HG03039 (cell line): ENCODE results near the gene ATF5.
"Not testable (repeated sequence)": the region's sequence is repeated elsewhere in the genome, so short reads cannot be mapped to it uniquely, and the experiment has no call there.

ENCODE experiments used
- ATAC-seq: cut with Tn5 transposase; IDR thresholded peaks from one replicate; pipeline ENCODE4 v1.9.1; 2021; ENCODE audit warnings: mild to moderate bottlenecking, moderate library complexity; ENCODE audit not compliant: unreplicated experiment

ATF5 gene

DNA sequence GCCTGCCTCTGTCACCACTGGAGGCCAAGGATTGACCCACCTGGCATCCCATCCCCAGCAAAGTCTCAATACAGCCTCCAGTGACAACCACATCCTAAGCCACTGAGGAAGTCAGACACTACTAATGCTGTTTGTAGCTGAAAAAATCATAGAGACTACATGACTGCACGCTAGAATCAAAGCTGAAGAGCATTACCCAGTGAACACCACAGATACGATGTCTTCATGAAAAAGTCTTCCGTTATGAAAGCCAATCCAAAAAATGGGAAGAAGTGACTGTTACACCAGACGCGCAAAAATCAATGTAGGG, 11.4 kb downstream of the ATF5 start:
- no peak for ATAC-seq

DNA sequence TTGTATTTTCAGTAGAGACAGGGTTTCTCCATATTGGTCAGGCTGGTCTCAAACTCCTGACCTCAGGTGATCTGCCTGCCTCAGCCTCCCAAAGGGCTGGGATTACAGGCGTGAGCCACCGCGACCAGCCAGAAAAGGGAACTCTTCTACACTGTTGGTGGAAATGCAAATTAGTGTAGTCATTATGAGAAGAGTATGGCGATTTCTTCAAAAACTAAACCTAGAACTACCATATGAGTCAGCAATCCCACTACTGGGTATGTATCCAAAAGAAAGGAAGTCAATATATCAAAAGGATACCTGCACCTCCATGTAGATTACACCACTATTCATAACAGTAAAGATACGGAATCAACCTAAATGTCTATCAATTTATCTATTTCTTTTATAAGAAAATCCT, 15.6 kb downstream of the ATF5 start:
- ATAC-seq, result not testable (repeated sequence)

GRCh38 chr19:49946415-49946814, 17.4 kb downstream of the ATF5 start:
- no peak for ATAC-seq

GRCh38 chr19:49949742-49950589, 21.0 kb downstream of the ATF5 start:
- no peak for ATAC-seq

DNA sequence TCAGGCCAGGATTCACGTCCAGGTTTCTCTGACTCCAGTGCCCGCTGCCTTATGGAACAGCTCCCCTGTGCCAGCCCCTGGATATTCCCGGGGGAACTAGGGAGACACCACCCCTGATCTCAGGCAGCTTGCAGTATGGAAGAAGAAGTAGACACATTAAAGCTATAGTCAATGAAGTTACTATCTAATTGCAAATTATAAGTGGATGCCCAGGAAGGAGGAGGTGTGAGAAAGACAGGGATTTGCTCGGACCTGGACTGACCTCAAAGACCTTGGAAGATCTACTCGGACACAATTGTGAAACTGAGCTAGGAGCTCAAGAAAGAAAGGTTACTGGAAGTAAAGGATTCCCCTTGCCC, 21.6 kb downstream of the ATF5 start:
- ATAC-seq, result no peak

DNA sequence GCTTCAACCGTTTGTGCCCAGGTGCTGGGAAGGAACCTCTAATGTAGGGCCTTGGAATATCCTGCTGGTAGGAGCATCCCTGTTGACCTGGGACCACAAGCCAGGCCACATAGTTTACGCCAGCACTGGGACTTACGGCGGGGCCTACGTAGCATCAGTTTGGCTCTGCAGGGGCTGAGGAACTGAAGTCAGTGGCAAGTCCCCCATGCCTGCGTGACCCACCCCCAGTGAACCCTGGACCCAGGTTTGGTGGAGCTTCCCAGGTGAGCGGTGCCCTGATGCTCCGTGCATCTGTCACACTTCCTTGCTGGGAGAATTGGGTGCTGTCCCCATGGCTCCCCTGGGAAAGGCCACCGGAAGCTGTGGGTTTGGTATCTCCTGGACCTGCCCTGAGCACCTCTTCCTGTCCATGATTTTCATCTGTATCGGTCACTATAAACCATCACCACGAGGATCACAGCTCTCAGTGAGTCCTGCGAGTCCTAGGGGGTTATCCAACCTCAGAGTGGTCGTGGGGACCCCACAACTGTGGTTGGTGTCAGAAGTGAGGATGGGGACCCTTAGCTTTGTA, 22.0 kb downstream of the ATF5 start:
- ATAC-seq, result no peak

DNA sequence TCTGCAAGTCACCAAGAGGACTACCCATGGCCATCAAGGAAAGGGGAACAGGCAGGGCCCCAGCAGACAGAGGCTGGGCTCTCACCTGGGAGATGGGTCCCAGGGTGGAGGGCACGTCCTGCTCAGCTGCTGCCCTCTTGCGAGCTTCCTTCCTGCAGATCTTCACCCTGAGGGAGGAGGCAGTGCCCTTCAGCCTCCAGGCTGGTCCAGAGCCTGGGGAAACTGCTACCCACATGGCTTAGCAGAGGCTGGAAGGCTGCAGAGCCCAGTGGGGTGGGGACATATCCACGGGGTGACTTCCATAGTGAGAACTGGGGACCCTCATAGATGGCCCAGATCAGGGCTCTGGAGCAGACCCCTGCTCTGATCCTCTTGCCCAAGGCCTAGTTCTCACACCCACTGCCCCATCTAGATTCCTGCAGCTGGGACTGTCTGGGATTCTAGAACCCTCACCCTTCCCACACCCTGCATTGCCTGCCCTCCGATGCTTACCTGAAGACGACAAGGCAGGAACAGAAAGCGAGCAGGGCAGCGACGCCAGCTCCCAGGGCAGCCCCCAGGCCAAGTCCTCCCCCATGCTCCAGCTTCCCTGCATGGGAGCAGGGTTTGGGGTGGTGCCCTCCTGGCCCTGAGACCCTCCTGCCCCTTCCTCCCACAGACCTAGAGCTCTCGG, 22.9 kb downstream of the ATF5 start:
- no peak for ATAC-seq

GRCh38 chr19:49952479-49952836, 23.5 kb downstream of the ATF5 start:
- ATAC-seq, result no peak

GRCh38 chr19:49952906-49953305, 23.9 kb downstream of the ATF5 start:
- no peak for ATAC-seq

GRCh38 chr19:49953416-49953815, 24.4 kb downstream of the ATF5 start:
- ATAC-seq, result no peak

GRCh38 chr19:49954092-49954829, 25.3 kb downstream of the ATF5 start:
- no peak for ATAC-seq

GRCh38 chr19:49954933-49955332, 25.9 kb downstream of the ATF5 start:
- no peak for ATAC-seq

- ATAC-seq, result no peak
These were observed 27.1 kb downstream of the ATF5 start for GRCh38 chr19:49956115-49956495.

DNA sequence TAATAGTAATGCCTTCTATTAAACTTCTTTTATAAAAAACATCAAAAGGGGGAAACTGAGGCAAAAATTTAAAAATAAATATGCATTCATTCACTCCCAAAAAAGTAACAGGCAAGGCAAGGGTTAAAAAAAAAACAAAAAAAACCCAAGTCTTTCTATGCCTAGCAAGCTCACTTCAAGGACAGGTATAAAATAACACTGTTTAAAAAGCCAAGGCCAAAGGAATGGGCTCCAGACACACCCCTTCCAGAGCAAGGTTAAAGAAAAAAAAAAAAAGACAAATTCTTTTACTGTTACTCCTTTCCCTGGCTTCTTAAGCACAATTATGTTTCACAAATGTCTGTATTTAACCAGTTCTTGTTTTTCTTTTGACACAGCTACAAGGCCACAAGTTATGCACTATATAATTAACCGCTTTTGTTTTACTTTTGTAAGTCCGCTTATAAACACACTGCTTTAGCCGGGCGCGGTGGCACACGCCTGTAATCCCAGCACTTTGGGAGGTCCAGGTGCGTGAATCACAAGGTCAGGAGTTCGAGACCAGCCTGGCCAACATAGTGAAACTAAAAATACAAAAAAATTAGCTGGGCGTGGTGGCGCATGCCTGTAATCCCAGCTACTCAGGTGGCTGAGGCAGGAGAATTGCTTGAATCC, 28.4 kb downstream of the ATF5 start:
- ATAC-seq, result no peak

DNA sequence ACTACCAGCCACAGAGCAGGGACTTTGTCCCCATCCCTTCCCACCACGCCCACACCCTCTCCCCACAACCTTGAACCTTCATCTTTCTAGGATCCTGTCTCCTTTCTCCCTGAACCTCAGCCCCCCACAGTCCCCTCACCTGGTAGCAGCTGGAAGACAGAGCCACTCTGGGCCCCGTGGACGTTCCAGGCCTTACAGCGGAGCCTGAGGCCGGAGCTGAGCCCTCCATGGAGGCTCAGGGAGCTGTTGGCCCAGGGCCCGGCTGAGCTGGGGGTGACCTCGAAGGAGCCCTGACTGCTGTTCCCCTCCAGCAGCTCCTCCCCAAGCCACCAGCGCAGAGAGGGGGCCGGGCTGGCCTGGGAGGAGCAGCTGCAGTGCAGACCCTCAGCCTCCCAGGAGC, 29.1 kb downstream of the ATF5 start:
- ATAC-seq, result not testable (repeated sequence)

GRCh38 chr19:49958596-49958995, 29.6 kb downstream of the ATF5 start:
- ATAC-seq, result not testable (repeated sequence)

- ATAC-seq, result not testable (repeated sequence)
These were observed 30.9 kb downstream of the ATF5 start for GRCh38 chr19:49959892-49960291.

DNA sequence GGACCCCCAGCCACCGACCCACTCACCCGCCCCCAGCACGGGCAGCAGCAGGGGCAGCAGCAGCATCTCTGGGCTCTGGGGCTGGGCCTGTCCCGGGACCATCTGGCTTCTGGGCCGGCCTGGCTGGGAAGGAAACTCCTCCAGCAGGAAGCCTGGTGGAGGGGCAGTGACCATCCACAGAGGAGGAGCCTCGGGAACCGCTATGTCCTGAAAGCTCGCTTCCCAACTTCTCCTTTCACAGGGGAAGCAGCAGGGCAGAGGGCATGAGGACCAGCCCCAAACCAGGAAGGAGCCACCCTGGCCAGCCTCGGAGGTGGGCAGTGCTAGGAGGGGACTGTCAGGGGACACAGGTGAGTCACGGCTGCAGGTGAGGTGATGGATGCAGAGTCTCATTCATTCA, 32.0 kb downstream of the ATF5 start, which contains the start of gene SIGLEC11:
Gene SIGLEC11, minus strand, starts transcription at position 193 of the 400 bp plus-strand sequence. Its CDS starts 91 bp downstream, at position 102.
- ATAC-seq, result not testable (repeated sequence)

DNA sequence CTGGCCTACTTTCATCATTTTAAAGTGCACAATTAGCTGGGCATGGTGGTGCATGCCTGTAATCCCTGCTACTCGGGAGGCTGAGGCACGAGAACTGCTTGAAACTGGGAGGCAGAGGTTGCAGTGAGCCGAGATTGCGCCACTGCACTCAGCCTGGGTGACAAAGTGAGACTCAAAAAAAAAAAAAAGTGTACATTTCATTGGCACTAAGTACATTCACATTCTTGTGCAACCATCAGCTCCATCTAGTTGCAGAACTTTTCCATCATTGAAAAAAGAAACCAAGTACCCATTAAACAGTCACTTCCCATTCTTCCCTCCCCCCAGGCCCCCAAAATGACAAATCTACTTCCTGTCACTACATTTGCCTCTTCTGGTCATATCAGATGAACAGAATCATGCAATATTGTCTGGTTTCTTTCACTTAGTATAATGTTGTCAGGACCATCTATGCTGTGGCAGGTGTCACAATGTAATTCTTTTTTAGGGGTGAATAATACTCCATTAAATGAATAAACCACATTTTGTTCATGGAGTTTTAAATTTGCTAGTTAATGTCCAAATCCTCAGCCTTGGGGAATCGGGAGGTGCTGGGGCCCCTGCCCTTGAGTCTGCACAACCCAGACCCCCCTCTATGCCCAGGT, 39.4 kb downstream of the ATF5 start:
- ATAC-seq, result no peak

DNA sequence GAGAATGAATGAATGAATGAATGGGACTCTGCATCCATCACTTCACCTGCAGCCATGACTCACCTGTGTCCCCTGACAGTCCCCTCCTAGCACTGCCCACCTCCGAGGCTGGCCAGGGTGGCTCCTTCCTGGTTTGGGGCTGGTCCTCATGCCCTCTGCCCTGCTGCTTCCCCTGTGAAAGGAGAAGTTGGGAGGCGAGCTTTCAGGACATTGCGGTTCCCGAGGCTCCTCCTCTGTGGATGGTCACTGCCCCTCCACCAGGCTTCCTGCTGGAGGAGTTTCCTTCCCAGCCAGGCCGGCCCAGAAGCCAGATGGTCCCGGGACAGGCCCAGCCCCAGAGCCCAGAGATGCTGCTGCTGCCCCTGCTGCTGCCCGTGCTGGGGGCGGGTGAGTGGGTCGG, 40.4 kb downstream of the ATF5 start:
- not testable (repeated sequence) for ATAC-seq
